Hippocampal formation (tissue), 2 donors: ENCODE data around the gene PRLH.

Experiments
- DNase-seq, 2 donors: peaks; one replicate each; lab custom pipeline; 2025; lab: John Stamatoyannopoulos, UW

Gene PRLH

GRCh38 chr2:237539681-237540080 is 26.7 kb upstream of the PRLH start:
- DNase-seq = no peak

- DNase-seq = no peak
These were observed 26.1 kb upstream of the PRLH start for GRCh38 chr2:237540223-237540775.

DNA sequence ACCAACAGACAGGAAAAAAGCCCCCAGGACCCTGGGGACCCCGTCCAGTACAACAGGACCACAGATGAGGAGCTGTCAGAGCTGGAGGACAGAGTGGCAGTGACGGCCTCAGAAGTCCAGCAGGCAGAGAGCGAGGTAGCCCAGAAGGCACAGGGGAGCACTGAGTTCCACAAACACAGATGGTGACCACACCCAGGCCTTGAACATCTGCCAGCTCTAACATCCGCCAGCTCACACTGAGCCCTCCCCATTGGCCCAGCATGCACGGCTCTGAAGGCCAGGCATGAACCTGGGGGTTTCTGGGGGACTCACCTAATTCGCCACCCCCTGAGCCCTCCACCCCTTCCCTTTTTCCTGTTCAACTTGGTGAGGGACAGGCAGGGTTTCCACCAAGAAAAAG is 25.6 kb upstream of the PRLH start:
- no peak for DNase-seq

- no peak for DNase-seq
These were observed 25.1 kb upstream of the PRLH start for GRCh38 chr2:237541243-237541642.

GRCh38 chr2:237542001-237542704 is 24.2 kb upstream of the PRLH start:
- no peak for DNase-seq

- DNase-seq = no peak
These were observed 20.1 kb upstream of the PRLH start for GRCh38 chr2:237546040-237546875.

GRCh38 chr2:237546876-237547395 is 19.4 kb upstream of the PRLH start:
- DNase-seq = no peak

- DNase-seq = no peak
These were observed 18.4 kb upstream of the PRLH start for GRCh38 chr2:237547841-237548416.

GRCh38 chr2:237549216-237549615 is 17.2 kb upstream of the PRLH start:
- no peak for DNase-seq

GRCh38 chr2:237549643-237550415 is 16.5 kb upstream of the PRLH start:
- DNase-seq = no peak

DNA sequence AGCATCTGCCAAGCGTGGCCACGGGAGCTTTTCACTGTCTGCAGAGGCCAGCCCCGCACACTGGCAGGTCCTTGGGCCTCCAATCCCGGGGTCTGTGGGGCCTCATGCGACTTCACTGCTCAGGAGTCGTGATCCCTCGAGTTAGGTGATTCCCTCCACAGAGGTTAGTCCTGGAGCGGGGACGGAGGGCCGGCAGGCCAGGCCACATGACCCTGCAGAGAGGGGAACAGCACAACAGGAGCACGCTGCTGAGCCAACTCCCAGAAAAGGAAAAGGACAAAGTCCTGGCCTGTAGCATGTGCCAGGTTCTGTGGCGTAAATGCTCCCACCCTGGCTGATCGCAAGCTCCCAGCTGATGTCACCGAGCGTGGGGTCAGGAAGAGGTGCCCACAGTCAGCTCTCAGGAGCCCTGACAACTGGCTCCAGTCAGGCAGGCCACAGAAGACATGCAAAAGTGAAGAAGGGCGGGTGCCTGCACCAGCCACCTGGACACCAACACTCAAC is 15.3 kb upstream of the PRLH start:
- DNase-seq = no peak

DNA sequence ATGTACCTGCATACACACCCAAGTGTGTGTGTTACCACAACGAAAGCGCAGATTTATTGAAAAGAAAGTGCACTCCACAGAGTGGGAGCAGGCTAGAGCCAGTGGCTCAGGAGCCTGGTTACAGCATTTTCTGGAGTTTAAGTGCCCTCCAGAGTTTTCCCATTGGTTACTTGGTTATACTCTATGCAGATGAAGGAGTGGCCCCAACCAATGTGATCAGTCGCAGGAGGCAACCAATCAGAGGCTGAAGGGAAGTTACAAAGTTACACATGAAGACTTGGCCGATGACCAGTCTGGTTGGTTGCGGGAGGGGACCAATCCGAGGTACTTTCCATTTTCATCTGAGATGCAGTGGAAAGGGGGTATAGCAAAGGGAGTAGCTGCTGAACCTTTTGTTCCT is 13.5 kb upstream of the PRLH start:
- DNase-seq = no peak

DNA sequence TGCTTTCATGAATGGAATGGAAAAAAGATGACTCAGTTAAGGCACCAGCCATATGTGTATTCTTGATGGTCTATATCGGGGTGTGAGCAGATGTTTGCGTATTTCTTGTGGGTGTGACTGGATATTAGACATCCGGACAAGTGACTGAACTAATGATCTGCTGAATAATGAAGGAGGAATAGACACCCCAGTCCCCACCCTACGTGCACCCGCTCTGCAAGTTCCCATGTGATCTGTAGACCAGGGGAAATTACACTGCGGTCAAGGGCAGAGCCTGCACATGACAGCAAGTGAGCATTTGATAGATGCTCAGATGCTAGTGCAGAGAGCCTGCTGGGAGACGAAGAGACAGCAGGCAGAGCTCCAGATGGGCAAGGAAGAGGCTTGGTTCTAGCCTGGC is 12.4 kb upstream of the PRLH start:
- no peak for DNase-seq

DNA sequence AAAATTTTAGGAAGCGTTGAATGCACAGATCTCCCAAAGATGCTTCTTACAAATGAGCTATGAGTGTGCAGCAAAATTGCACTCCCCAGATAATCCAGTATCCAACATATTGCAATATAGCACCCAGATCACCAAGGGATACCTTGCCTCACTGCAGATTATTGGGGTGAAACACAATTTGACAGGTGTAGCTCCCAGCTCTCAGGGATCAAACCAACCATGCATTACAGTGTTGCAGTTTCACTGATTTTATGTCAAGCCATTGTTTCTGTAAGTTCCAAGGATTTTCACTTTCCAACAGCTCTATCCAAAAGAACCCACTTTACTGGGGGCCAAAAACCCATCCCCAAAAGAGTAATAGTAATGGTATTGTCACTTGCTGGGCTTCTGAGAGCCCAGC is 10.8 kb upstream of the PRLH start:
- no peak for DNase-seq

GRCh38 chr2:237556773-237557632 is 9.4 kb upstream of the PRLH start:
- no peak for DNase-seq

DNA sequence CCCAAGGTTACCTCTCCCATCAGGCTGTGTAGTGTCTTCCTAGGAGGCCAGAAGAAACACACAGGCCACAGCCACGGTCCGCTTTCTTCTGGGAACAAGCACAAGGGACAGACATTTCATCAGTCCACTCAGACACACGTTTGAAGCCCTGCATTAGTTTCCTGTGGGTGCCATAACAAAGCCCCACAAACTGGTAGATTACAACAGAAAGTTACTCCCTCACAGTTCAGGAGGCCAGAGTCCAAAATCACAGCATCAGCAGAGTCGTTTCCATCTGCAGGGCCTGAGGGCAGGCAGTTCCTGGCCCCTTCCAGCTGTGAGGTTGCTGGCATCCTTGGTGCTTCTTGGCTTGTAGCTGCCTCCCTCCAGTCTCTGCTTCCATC is 8.8 kb upstream of the PRLH start:
- DNase-seq = no peak

DNA sequence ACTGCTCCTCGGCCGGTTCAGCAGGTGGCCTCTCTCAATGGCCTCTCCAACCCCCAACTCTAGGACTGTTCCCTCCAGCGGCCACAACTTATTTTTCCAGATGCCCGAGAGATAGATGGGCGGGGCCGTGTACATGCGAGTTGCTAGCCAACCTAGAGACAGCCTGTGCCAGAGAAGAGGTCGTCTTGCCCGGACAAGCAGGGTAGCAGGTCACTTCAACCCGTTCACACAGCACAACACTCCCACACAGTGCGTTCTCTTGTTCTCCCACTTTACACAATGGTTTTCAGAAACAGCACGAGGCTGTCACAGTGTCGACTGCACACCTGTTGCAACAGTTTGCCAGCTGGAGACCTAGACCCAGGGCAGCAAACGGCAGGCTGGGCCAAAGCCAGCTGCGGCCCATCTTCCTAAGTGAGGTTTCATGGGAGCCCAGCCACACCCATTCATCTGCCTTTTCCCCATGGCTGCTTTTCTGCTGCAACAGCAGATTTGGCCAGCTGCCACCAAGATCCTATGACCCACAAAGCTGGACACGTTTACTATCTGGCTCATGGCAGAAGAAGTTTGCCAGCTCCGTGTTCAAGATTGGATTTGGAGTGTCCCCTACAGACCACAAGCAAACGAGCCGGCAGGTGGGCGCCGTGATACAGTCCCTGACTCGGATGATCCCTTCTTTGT is 7.3 kb upstream of the PRLH start:
- no peak for DNase-seq

DNA sequence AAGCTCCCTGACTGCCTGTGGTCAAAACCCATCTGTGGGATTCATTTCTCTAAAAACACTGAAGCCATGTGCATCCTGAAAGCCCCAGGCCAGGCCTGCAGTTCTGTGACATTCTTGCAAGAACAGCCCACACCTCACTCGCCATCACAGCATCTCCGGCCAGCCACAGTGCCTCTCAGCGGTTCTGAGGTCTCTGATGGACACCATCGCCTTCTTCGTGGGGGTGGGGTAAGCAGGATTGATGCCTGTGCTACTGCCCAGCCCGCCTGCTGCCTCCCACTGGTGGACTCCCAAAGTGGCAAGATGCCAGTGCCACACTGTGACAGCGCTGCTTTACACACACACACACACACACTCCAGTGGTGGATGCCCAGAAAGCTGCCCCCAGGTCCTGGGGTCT is 5.2 kb upstream of the PRLH start:
- DNase-seq = no peak

GRCh38 chr2:237563816-237564215 is 2.6 kb upstream of the PRLH start:
- no peak for DNase-seq

- DNase-seq = no peak
These were observed 1.7 kb upstream of the PRLH start for GRCh38 chr2:237564526-237565131.
